Liver (tissue), 9 donors: ENCODE data around the gene RNASEH2C. TPM values are rescaled to one million over a fixed set of nuclear protein-coding genes. Genes with fewer than 3 reads are reported as not detected.
"Not testable (repeated sequence)": the region's sequence is repeated elsewhere in the genome, so short reads cannot be mapped to it uniquely, and the experiment has no call there.

Experiments
- DNase-seq: peaks from one replicate; pipeline ENCODE4 v3.0.0-alpha.2; 2017; ENCODE audit warnings: low spot score
- H3K27ac ChIP-seq, 2 donors: one replicate each; pipeline ENCODE4 v1.7.0; 2013; ENCODE audit warnings: inconsistent platforms in 2 of 2, low read length in 2 of 2, control low read depth in 1 of 2, low read depth in 1 of 2, mild to moderate bottlenecking in 1 of 2
- H3K27me3 ChIP-seq, 4 donors: one replicate each; pipeline versions ENCODE4 v1.6.1 to v1.7.0; 2013; ENCODE audit warnings: low read length in 3 of 4, inconsistent platforms in 1 of 4, mild to moderate bottlenecking in 1 of 4, moderate library complexity in 1 of 4; ENCODE audit not compliant: control insufficient read depth in 4 of 4, insufficient read depth in 4 of 4
- H3K36me3 ChIP-seq, 4 donors: one replicate each; pipeline versions ENCODE4 v1.6.1 to v1.7.0; 2013; ENCODE audit warnings: low read length in 3 of 4, mild to moderate bottlenecking in 3 of 4, low read depth in 1 of 4, moderate library complexity in 1 of 4; ENCODE audit not compliant: control insufficient read depth in 4 of 4, insufficient read depth in 3 of 4
- H3K4me1 ChIP-seq, 4 donors: one replicate each; pipeline versions ENCODE4 v1.6.1 to v1.7.0; 2013; ENCODE audit warnings: low read length in 3 of 4, mild to moderate bottlenecking in 3 of 4, moderate library complexity in 1 of 4; ENCODE audit not compliant: control insufficient read depth in 4 of 4, insufficient read depth in 4 of 4
- H3K4me3 ChIP-seq, 3 donors: one replicate each; pipeline versions ENCODE4 v1.6.1 to v1.7.0; 2013; ENCODE audit warnings: low read length in 3 of 3, control low read depth in 1 of 3, low read depth in 1 of 3, mild to moderate bottlenecking in 1 of 3
- H3K9ac ChIP-seq, 2 donors: one replicate each; pipeline ENCODE4 v1.7.0; 2013; ENCODE audit warnings: low read length in 2 of 2, mild to moderate bottlenecking in 2 of 2, moderate library complexity in 2 of 2, control low read depth in 1 of 2, low read depth in 1 of 2
- H3K9me3 ChIP-seq, 4 donors: one replicate each; pipeline versions ENCODE4 v1.6.1 to v1.7.0; 2013; ENCODE audit warnings: low read length in 3 of 4; ENCODE audit not compliant: control insufficient read depth in 4 of 4
- FOXA1 ChIP-seq: IDR thresholded peaks from 2 replicates; pipeline ENCODE4 v1.6.1; 2016; ENCODE audit warnings: antibody characterized with exemption
- FOXA2 ChIP-seq: IDR thresholded peaks from 2 replicates; pipeline ENCODE4 v1.6.1; 2016; ENCODE audit warnings: antibody characterized with exemption
- GABPA ChIP-seq, 2 donors: IDR thresholded peaks in 1 of 2; conservative IDR thresholded peaks in 1 of 2; 2 replicates each; pipeline ENCODE4 v1.6.1; 2016; ENCODE audit warnings: antibody characterized with exemption in 2 of 2, mild to moderate bottlenecking in 1 of 2, moderate library complexity in 1 of 2
- HNF4A ChIP-seq, 2 donors: conservative IDR thresholded peaks; 2 replicates each; pipeline ENCODE4 v1.6.1; 2016; ENCODE audit warnings: antibody characterized with exemption in 2 of 2, mild to moderate bottlenecking in 2 of 2
- HNF4G ChIP-seq: IDR thresholded peaks from 2 replicates; pipeline ENCODE4 v1.6.1; 2016; ENCODE audit warnings: antibody characterized with exemption
- NR2F2 ChIP-seq: IDR thresholded peaks from 2 replicates; pipeline ENCODE4 v1.6.1; 2016; ENCODE audit warnings: antibody characterized with exemption
- RAD21 ChIP-seq, 2 donors: IDR thresholded peaks; 2 replicates each; pipeline ENCODE4 v1.6.1; 2016; ENCODE audit warnings: antibody characterized with exemption in 2 of 2, mild to moderate bottlenecking in 2 of 2
- RXRA ChIP-seq, 2 donors: IDR thresholded peaks; 2 replicates each; pipeline ENCODE4 v1.6.1; 2017 to 2018; ENCODE audit warnings: antibody characterized with exemption in 2 of 2, mild to moderate bottlenecking in 1 of 2
- TAF1 ChIP-seq: conservative IDR thresholded peaks from 2 replicates; pipeline ENCODE4 v1.6.1; 2016; ENCODE audit warnings: antibody characterized with exemption, mild to moderate bottlenecking
- YY1 ChIP-seq: IDR thresholded peaks from 2 replicates; pipeline ENCODE4 v1.6.1; 2016; ENCODE audit warnings: antibody characterized with exemption, mild to moderate bottlenecking
- WGBS: extraction: QIAGEN DNeasy Blood & Tissue Kit; methylation state at CpG from one replicate; pipeline ENCODE4 v1.1.7; 2013; 5-methylcytosine and 5-hydroxymethylcytosine counted together
- polyA plus RNA-seq, 2 donors: library from polyadenylated mRNA; stranded (reverse) in 1 of 2; unstranded in 1 of 2; fragments of 200-250 nt in 1 of 2; fragments of >200 nt in 1 of 2; fragmentation: Nextera tagmentation in 1 of 2; extraction: Ambion mirVana in 1 of 2; gene quantifications; one replicate each; pipeline versions ENCODE4 v1.2.1 to v1.2.3, GENCODE V29; 2013 to 2015
- total RNA-seq, 2 donors: library from RNA; depleted of rRNA; stranded (reverse); fragments of >200 nt; gene quantifications; one replicate each; pipeline ENCODE4 v1.2.3, GENCODE V29; 2014
- TF ChIP-seq, protein P1 (sequence below): fragments of 150-350 bp; IDR thresholded peaks from 2 replicates; pipeline ENCODE4 v1.5.1; 2017; ENCODE audit warnings: improper control_type of control experiment, low read depth, low read length; ENCODE audit not compliant: missing input control
- TF ChIP-seq, protein P2 (sequence below): IDR thresholded peaks from 2 replicates; pipeline ENCODE4 v1.6.1; 2016; ENCODE audit warnings: antibody characterized with exemption, mild to moderate bottlenecking
- TF ChIP-seq, protein P3 (sequence below): IDR thresholded peaks from 2 replicates; pipeline ENCODE4 v1.6.1; 2016; ENCODE audit warnings: antibody characterized with exemption
- TF ChIP-seq, protein P4 (sequence below): IDR thresholded peaks from 2 replicates; pipeline ENCODE4 v1.6.1; 2016; ENCODE audit warnings: antibody characterized with exemption
- TF ChIP-seq, protein P5 (sequence below): IDR thresholded peaks from 2 replicates; pipeline ENCODE4 v1.6.1; 2016; ENCODE audit warnings: antibody characterized with exemption
- donor health status: healthy.
- donor health status: healthy.
- donor health status: healthy.
- donor health status: healthy.
- donor health status: healthy.

The RNASEH2C gene
- total and polyA plus RNA-seq, 4 donors, result 20.5 to 72.1 (median 39.0) TPM

DNA sequence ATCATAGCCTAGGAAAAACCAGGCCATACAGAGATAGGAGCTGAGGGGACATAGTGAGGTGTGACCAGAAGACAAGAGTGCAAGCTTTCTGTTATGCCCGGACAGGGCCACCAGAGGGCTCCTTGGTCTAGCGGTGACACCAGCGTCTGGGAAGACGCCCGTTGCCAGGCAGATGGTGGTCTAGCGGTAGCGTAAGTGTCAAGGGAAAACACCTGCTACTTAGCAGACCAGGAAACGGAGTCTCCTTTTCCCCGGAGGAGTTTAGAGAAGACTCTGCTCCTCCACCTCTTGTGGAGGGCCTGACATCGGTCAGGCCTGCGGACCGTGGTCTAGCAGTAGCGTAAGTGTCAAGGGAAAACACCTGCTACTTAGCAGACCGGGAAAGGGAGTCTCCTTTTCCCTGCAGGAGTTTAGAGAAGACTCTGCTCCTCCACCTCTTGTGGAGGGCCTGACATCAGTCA is 14.3 kb downstream of the RNASEH2C start:
- not testable (repeated sequence) for H3K4me3 ChIP-seq, H3K9me3 ChIP-seq, H3K27ac ChIP-seq, DNase-seq, H3K27me3 ChIP-seq, H3K4me1 ChIP-seq, H3K36me3 ChIP-seq, H3K9ac ChIP-seq
- 19% methylated on average over 14 of the region's 14 CpGs for WGBS
- TF ChIP-seq RAD21 (IDR thresholded peaks at IDR 0.05), result peak; percentile 66 to 76
- TF ChIP-seq, protein P1, sequence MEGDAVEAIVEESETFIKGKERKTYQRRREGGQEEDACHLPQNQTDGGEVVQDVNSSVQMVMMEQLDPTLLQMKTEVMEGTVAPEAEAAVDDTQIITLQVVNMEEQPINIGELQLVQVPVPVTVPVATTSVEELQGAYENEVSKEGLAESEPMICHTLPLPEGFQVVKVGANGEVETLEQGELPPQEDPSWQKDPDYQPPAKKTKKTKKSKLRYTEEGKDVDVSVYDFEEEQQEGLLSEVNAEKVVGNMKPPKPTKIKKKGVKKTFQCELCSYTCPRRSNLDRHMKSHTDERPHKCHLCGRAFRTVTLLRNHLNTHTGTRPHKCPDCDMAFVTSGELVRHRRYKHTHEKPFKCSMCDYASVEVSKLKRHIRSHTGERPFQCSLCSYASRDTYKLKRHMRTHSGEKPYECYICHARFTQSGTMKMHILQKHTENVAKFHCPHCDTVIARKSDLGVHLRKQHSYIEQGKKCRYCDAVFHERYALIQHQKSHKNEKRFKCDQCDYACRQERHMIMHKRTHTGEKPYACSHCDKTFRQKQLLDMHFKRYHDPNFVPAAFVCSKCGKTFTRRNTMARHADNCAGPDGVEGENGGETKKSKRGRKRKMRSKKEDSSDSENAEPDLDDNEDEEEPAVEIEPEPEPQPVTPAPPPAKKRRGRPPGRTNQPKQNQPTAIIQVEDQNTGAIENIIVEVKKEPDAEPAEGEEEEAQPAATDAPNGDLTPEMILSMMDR, result peak; percentile 34

DNA sequence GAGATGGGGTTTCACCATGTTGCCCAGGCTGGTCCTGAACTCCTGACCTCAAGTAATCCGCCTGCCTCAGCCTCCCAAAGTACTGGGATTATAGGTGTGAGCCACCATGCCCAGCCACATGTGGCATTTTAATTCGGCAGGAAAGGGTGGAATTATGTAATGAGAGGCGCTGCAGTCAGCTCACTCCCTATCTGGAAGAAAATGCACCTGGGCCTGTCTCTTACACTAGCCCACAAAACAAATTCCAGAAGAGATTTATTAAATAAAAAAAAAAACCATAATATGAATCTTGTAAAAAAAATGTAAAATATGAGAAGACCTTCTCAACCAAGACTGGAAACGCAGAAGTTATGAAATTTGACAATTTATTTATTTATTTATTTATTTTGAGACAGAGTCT is 16.8 kb downstream of the RNASEH2C start:
- Histone ChIP-seq H3K4me1 (peaks cover 0 to 3% (median 0%) of the 10 kb centered on the region in 4 donors), H3K27ac (no peak overlapping the region), H3K9ac (no peak overlapping the region), H3K9me3 (no peaks in the 10 kb centered on the region), H3K4me3 (no peak overlapping the region), H3K36me3 (no peaks in the 10 kb centered on the region), H3K27me3 (no peaks in the 10 kb centered on the region)
- 66% methylated on average over 4 of the region's 4 CpGs for WGBS
- TF ChIP-seq, protein P2, sequence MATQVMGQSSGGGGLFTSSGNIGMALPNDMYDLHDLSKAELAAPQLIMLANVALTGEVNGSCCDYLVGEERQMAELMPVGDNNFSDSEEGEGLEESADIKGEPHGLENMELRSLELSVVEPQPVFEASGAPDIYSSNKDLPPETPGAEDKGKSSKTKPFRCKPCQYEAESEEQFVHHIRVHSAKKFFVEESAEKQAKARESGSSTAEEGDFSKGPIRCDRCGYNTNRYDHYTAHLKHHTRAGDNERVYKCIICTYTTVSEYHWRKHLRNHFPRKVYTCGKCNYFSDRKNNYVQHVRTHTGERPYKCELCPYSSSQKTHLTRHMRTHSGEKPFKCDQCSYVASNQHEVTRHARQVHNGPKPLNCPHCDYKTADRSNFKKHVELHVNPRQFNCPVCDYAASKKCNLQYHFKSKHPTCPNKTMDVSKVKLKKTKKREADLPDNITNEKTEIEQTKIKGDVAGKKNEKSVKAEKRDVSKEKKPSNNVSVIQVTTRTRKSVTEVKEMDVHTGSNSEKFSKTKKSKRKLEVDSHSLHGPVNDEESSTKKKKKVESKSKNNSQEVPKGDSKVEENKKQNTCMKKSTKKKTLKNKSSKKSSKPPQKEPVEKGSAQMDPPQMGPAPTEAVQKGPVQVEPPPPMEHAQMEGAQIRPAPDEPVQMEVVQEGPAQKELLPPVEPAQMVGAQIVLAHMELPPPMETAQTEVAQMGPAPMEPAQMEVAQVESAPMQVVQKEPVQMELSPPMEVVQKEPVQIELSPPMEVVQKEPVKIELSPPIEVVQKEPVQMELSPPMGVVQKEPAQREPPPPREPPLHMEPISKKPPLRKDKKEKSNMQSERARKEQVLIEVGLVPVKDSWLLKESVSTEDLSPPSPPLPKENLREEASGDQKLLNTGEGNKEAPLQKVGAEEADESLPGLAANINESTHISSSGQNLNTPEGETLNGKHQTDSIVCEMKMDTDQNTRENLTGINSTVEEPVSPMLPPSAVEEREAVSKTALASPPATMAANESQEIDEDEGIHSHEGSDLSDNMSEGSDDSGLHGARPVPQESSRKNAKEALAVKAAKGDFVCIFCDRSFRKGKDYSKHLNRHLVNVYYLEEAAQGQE, result no peak
- TF ChIP-seq, protein P3, sequence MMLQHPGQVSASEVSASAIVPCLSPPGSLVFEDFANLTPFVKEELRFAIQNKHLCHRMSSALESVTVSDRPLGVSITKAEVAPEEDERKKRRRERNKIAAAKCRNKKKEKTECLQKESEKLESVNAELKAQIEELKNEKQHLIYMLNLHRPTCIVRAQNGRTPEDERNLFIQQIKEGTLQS, result no peak
- TF ChIP-seq RXRA (IDR thresholded peaks at IDR 0.05), result no peak
- TF ChIP-seq RAD21 (IDR thresholded peaks at IDR 0.05), result no peak
- no peak for TF ChIP-seq HNF4A (conservative IDR thresholded peaks at IDR 0.05)
- TF ChIP-seq NR2F2, result no peak
- TF ChIP-seq, protein P4, sequence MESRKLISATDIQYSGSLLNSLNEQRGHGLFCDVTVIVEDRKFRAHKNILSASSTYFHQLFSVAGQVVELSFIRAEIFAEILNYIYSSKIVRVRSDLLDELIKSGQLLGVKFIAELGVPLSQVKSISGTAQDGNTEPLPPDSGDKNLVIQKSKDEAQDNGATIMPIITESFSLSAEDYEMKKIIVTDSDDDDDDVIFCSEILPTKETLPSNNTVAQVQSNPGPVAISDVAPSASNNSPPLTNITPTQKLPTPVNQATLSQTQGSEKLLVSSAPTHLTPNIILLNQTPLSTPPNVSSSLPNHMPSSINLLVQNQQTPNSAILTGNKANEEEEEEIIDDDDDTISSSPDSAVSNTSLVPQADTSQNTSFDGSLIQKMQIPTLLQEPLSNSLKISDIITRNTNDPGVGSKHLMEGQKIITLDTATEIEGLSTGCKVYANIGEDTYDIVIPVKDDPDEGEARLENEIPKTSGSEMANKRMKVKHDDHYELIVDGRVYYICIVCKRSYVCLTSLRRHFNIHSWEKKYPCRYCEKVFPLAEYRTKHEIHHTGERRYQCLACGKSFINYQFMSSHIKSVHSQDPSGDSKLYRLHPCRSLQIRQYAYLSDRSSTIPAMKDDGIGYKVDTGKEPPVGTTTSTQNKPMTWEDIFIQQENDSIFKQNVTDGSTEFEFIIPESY, result no peak
- TF ChIP-seq FOXA1, result no peak
- no peak for TF ChIP-seq GABPA (IDR thresholded peaks at IDR 0.05 in 1 of 2, conservative IDR thresholded peaks at IDR 0.05 in 1 of 2)
- TF ChIP-seq, protein P5, sequence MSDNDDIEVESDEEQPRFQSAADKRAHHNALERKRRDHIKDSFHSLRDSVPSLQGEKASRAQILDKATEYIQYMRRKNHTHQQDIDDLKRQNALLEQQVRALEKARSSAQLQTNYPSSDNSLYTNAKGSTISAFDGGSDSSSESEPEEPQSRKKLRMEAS, result no peak
- no peak for TF ChIP-seq FOXA2
- TF ChIP-seq YY1, result no peak
- TF ChIP-seq TAF1, result no peak
- no peak for TF ChIP-seq HNF4G
- DNase-seq, result no peak
